Pancreas (tissue), 10 donors: ENCODE measurements around the gene ABCC9. TPM values are rescaled to one million over a fixed set of nuclear protein-coding genes. Genes with fewer than 3 reads are reported as not detected.
A peak's percentile ranks its signal among the peaks of the same experiment; 100 is the strongest.

Experiments used
- ATAC-seq, 4 donors: fragments of 200-7000 bp; cut with Tn5 transposase; one replicate each; pipeline versions ENCODE4 v1.8.0 to v1.9.1; 2020; ENCODE audit warnings: mild to moderate bottlenecking in 4 of 4, moderate library complexity in 4 of 4
- DNase-seq, 6 donors: peaks; one replicate each; pipeline ENCODE4 v3.0.0-alpha.2; 2020
- FAIRE-seq: peaks from 2 replicates; lab custom pipeline; 2012; peaks lifted over from hg19 to GRCh38; lab: Jason Lieb, UNC
- H3K27ac ChIP-seq, 4 donors: fragments of 200-600 bp; sonication (generic); 1 replicate in 3 of 4; 2 replicates in 1 of 4; pipeline versions ENCODE4 v1.5.0 to v1.8.0; 2020
- H3K27me3 ChIP-seq, 4 donors: fragments of 200-600 bp; one replicate each; pipeline ENCODE4 v1.8.0; 2021
- H3K36me3 ChIP-seq, 3 donors: fragments of 200-600 bp; sonication (generic) in 1 of 3; one replicate each; pipeline versions ENCODE4 v1.5.0 to v1.8.0; 2020 to 2021
- H3K4me1 ChIP-seq, 3 donors: fragments of 200-600 bp; one replicate each; pipeline ENCODE4 v1.8.0; 2021
- H3K4me3 ChIP-seq, 4 donors: fragments of 200-600 bp; sonication (generic) in 2 of 4; one replicate each; pipeline versions ENCODE4 v1.5.0 to v1.8.0; 2020 to 2021
- H3K9me3 ChIP-seq, 4 donors: fragments of 200-600 bp; one replicate each; pipeline ENCODE4 v1.8.0; 2021
- WGBS, 2 donors: extraction: QIAGEN DNeasy Blood & Tissue Kit; methylation state at CpG; one replicate each; pipeline ENCODE4 v1.1.7; 2013; 5-methylcytosine and 5-hydroxymethylcytosine counted together
- intact Hi-C, 3 donors: fragments of 100-400 bp; cut with DNase I; formaldehyde crosslinking; loops; one replicate each; pipeline versions ENCODE4 v1.11.1 to v1.14.2; 2022
- polyA plus RNA-seq, 2 donors: library from polyadenylated mRNA; stranded (reverse); fragments of 200-250 nt; gene quantifications; one replicate each; pipeline ENCODE4 v1.2.3, GENCODE V29; 2013
- total RNA-seq, 6 donors: library from RNA; stranded (reverse); fragmentation: NEBNext Ultra II Directional in 4 of 6; extraction: Animal tissue kit (Norgen Biotek cat#: 25700) in 4 of 6; gene quantifications; one replicate each; pipeline versions ENCODE4 v1.2.1 to v1.2.4, GENCODE V29; 2021 to 2023
- TF ChIP-seq, protein P1 (sequence below), 4 donors: fragments of 200-600 bp; sonication (generic) in 3 of 4; IDR thresholded peaks; one replicate each; pipeline versions ENCODE4 v1.5.0 to v1.8.0; 2021; ENCODE audit warnings: antibody characterized with exemption in 4 of 4
- donor health status: healthy with polysubstance abuse.
- donor health status: DM: no; HTN: no; CAD: no; lungs with moderate emphysema.
- donor health status: DM: no; HTN: no; CAD: no.
- donor health status: control.
- donor health status: control.
- donor health status: Bipolar disorder and iron deficiency.
- donor health status: DM: yes; HTN: yes; CAD: no.
- donor health status: DM: no; HTN: no; CAD: no.
- donor health status: DM: no; HTN: no; CAD: no.
- donor health status: DM: yes; HTN: yes; CAD: no.

The ABCC9 gene
- total and polyA plus RNA-seq, 8 donors, result 1.4 to 19.3 (median 5.5) TPM

DNA sequence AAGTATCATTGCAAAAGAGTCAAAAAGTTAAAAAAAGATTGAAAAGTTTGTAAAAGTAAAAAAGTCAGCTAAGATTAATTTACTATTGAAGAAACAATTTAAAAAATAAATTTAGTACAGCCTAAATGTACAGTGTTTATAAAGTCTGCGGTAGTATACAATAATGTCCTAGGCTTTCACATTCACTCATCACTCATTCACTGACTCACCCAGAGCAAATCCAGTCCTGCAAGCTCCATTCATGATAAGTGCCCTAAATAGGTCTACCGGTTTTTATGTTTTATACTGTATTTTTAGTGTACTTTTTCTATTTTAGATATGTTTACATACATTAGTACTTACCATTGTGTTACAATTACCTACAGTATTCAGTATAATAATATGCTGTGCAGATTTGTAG, 43.9 kb upstream of the ABCC9 start:
- DNase-seq (no peak), ATAC-seq (no peak), FAIRE-seq (peak; percentile 29)

DNA sequence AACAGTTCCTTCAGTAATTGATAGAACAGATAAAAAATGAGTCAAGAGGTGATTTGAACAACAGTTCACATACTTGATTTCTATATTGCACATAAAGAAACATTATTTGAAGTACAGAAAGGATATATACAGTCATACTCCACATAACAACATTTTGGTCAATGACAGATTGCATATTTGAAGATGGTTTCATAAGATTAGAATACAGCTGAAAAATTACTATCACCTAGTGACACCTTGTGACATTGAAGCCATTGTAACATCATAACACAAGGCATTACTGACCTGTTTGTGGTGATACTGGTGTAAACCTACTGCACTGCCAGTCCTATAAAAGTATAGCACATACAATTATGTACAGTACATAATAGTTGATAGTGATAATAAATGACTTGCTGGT, 43.1 kb upstream of the ABCC9 start:
- Histone ChIP-seq H3K27me3 (no peaks in the 10 kb centered on the region), H3K9me3 (no peaks in the 10 kb centered on the region), H3K4me3 (no peak overlapping the region), H3K4me1 (no peaks in the 10 kb centered on the region), H3K36me3 (no peaks in the 10 kb centered on the region), H3K27ac (no peak overlapping the region)
- FAIRE-seq (no peak), DNase-seq (no peak), ATAC-seq (no peak)
- intact Hi-C loops, result no loop called here
- TF ChIP-seq, protein P1, sequence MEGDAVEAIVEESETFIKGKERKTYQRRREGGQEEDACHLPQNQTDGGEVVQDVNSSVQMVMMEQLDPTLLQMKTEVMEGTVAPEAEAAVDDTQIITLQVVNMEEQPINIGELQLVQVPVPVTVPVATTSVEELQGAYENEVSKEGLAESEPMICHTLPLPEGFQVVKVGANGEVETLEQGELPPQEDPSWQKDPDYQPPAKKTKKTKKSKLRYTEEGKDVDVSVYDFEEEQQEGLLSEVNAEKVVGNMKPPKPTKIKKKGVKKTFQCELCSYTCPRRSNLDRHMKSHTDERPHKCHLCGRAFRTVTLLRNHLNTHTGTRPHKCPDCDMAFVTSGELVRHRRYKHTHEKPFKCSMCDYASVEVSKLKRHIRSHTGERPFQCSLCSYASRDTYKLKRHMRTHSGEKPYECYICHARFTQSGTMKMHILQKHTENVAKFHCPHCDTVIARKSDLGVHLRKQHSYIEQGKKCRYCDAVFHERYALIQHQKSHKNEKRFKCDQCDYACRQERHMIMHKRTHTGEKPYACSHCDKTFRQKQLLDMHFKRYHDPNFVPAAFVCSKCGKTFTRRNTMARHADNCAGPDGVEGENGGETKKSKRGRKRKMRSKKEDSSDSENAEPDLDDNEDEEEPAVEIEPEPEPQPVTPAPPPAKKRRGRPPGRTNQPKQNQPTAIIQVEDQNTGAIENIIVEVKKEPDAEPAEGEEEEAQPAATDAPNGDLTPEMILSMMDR (IDR thresholded peaks at IDR 0.05), result no peak

More for the DNA sequence above, 43.9 kb upstream of the ABCC9 start:
- Histone ChIP-seq H3K4me1 (no peaks in the 10 kb centered on the region), H3K27ac (no peak overlapping the region), H3K27me3 (no peaks in the 10 kb centered on the region), H3K9me3 (no peaks in the 10 kb centered on the region), H3K36me3 (no peaks in the 10 kb centered on the region), H3K4me3 (no peak overlapping the region)
- TF ChIP-seq, protein P1 (IDR thresholded peaks at IDR 0.05), result no peak
- intact Hi-C loops, result no loop called here
- WGBS, 2 donors, result 80 to 82% methylated on average over 2 of the region's 2 CpGs

DNA sequence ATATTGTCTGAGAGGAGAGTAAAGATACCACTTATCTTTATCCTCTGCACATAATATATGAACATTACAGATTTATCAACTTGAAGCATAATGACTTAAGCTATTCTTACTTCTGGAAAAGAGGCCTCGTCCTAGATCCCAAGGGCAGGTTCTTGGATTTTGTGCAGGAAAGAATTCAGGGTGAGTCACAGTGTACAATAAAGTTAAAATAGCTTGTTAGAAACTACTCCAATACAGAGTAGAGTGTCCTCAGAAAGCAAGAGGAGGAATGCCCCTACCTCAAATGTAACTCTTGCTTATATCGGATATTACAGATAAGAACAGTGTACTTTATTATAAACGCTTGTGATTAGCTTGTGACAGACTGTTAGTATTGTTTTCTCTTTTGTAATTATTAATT, 41.9 kb upstream of the ABCC9 start:
- ATAC-seq, result no peak

DNA sequence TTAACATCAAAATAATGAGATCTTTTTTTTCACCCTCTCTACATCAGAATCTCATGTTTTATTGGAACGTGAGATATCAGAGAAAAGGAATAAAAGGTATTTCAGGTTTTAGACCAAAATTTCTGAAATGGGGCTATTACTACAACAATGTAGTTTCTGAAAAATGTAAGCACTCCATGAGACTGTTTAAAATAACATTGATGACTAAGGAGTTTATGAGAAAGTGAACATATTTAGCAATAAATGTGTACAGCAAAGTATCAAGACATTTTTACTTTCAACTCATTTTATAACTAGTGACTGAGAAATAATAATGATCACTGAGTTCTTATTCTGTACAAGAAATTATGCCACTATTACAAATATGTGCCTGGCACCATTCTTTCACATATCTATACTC, 39.3 kb upstream of the ABCC9 start:
- DNase-seq (no peak), ATAC-seq (no peak), FAIRE-seq (no peak)
- TF ChIP-seq, protein P1 (IDR thresholded peaks at IDR 0.05), result no peak
- H3K4me3 ChIP-seq, result no peak overlapping the region
- H3K9me3 ChIP-seq, result no peaks in the 10 kb centered on the region
- H3K27me3 ChIP-seq, result no peaks in the 10 kb centered on the region
- no peak overlapping the region for H3K27ac ChIP-seq
- WGBS, 2 donors, result 78 to 95% methylated on average over 1 of the region's 1 CpG
- no peaks in the 10 kb centered on the region for H3K4me1 ChIP-seq
- intact Hi-C loops, result no loop called here
- no peaks in the 10 kb centered on the region for H3K36me3 ChIP-seq

More for the DNA sequence above, 41.9 kb upstream of the ABCC9 start:
- TF ChIP-seq, protein P1 (IDR thresholded peaks at IDR 0.05), result no peak
- 53 to 55% methylated on average over 3 of the region's 3 CpGs for WGBS, 2 donors
- DNase-seq (no peak), FAIRE-seq (no peak)
- intact Hi-C loops, result no loop called here
- no peaks in the 10 kb centered on the region for H3K27me3 ChIP-seq
- no peak overlapping the region for H3K27ac ChIP-seq
- H3K36me3 ChIP-seq, result no peaks in the 10 kb centered on the region
- no peaks in the 10 kb centered on the region for H3K4me1 ChIP-seq
- no peak overlapping the region for H3K4me3 ChIP-seq
- H3K9me3 ChIP-seq, result no peaks in the 10 kb centered on the region

DNA sequence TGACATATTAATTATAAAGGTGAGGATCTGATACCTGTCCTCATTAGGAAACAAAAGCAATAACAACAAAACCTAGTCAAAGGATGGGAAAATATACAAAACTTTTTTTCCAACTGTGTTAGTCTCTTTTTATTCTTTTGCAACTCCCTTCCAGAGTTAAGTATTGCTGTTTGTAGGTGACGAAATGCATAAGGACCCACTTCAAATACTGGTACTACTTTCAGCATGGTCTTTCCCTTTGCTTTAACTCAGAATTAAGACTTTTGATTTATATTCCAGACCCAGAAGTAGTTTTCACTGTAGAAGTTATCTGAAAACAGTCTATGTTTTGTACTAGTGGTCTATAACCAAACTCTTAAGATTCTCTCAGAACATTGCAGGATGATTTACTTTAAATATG, 34.1 kb upstream of the ABCC9 start:
- no peak for FAIRE-seq
- no peak for ATAC-seq
- intact Hi-C loops, result no loop called here
- TF ChIP-seq, protein P1 (IDR thresholded peaks at IDR 0.05), result no peak
- Histone ChIP-seq H3K36me3 (no peaks in the 10 kb centered on the region), H3K27ac (no peak overlapping the region), H3K27me3 (no peaks in the 10 kb centered on the region), H3K4me3 (no peak overlapping the region), H3K4me1 (no peaks in the 10 kb centered on the region), H3K9me3 (no peaks in the 10 kb centered on the region)
- WGBS, 2 donors, result 82 to 86% methylated on average over 1 of the region's 1 CpG
- DNase-seq, result no peak
